SK-N-SH treated with all-trans-retinoic acid at 6 μM for 48 hours (cell line): ENCODE data around the gene JDP2.
"Not testable (repeated sequence)": the region's sequence is repeated elsewhere in the genome, so short reads cannot be mapped to it uniquely, and the experiment has no call there.

Source experiments
- ATAC-seq: fragments of 200-7000 bp; cut with Tn5 transposase; 3 replicates; pipeline ENCODE4 v1.9.1; 2020; ENCODE audit warnings: mild to moderate bottlenecking, moderate library complexity
- ARNTL ChIP-seq: fragments of 450-650 bp; formaldehyde crosslinking; IDR thresholded peaks from 2 replicates; pipeline ENCODE4 v1.5.0; 2020; ENCODE audit warnings: low read depth, mild to moderate bottlenecking, moderate library complexity, borderline replicate concordance
- BACH2 ChIP-seq: fragments of 250-450 bp; sonication (Bioruptor Pico); IDR thresholded peaks from 2 replicates; pipeline ENCODE4 v1.9.0; 2021; ENCODE audit warnings: mild to moderate bottlenecking, borderline replicate concordance
- CSDC2 ChIP-seq: fragments of 250-450 bp; sonication (Bioruptor Pico); IDR thresholded peaks from 2 replicates; pipeline ENCODE4 v1.5.0; 2020; ENCODE audit warnings: mild to moderate bottlenecking, moderate library complexity
- ESRRG ChIP-seq: fragments of 250-450 bp; sonication (Bioruptor Pico); IDR thresholded peaks from 2 replicates; pipeline ENCODE4 v1.6.1; 2021; ENCODE audit warnings: mild to moderate bottlenecking
- GLIS3 ChIP-seq: fragments of 250-450 bp; sonication (Bioruptor Pico); IDR thresholded peaks from 2 replicates; pipeline ENCODE4 v1.5.0; 2020; ENCODE audit warnings: mild to moderate bottlenecking, moderate library complexity
- ISL1 ChIP-seq: fragments of 250-450 bp; sonication (Bioruptor Pico); IDR thresholded peaks from 2 replicates; pipeline ENCODE4 v2.1.2; 2022; ENCODE audit warnings: mild to moderate bottlenecking, moderate library complexity
- OSR1 ChIP-seq: fragments of 250-450 bp; sonication (Bioruptor Pico); IDR thresholded peaks from 2 replicates; pipeline ENCODE4 v1.8.0; 2022; ENCODE audit warnings: moderate library complexity, mild to moderate bottlenecking, inconsistent platforms
- PPARA ChIP-seq: fragments of 250-450 bp; sonication (Bioruptor Pico); IDR thresholded peaks from 2 replicates; pipeline ENCODE4 v1.5.0; 2020; ENCODE audit warnings: mild to moderate bottlenecking, borderline replicate concordance
- RARB ChIP-seq: fragments of 250-450 bp; sonication (Bioruptor Pico); IDR thresholded peaks from 2 replicates; pipeline ENCODE4 v1.8.0; 2021; ENCODE audit warnings: mild to moderate bottlenecking, moderate library complexity
- SNAI2 ChIP-seq: fragments of 250-450 bp; sonication (Bioruptor Pico); IDR thresholded peaks from 2 replicates; pipeline ENCODE4 v1.5.0; 2020; ENCODE audit warnings: mild to moderate bottlenecking, moderate library complexity
- TCF4 ChIP-seq: fragments of 250-450 bp; sonication (Bioruptor Pico); IDR thresholded peaks from 2 replicates; pipeline ENCODE4 v1.8.0; 2021; ENCODE audit warnings: mild to moderate bottlenecking, moderate library complexity, borderline replicate concordance
- TOX ChIP-seq: fragments of 250-450 bp; sonication (Bioruptor Pico); IDR thresholded peaks from 2 replicates; pipeline ENCODE4 v1.8.0; 2021; ENCODE audit warnings: mild to moderate bottlenecking, moderate library complexity, borderline replicate concordance
- TSHZ2 ChIP-seq: fragments of 250-450 bp; sonication (Bioruptor Pico); IDR thresholded peaks from 2 replicates; pipeline ENCODE4 v1.5.0; 2020; ENCODE audit warnings: mild to moderate bottlenecking, moderate library complexity
- ZC3H10 ChIP-seq: fragments of 250-450 bp; sonication (Bioruptor Pico); IDR thresholded peaks from 2 replicates; pipeline ENCODE4 v1.5.1; 2021; ENCODE audit warnings: mild to moderate bottlenecking, moderate library complexity
- ZFP3 ChIP-seq: fragments of 250-450 bp; sonication (Bioruptor Pico); IDR thresholded peaks from 2 replicates; pipeline ENCODE4 v1.5.0; 2020; ENCODE audit warnings: mild to moderate bottlenecking, moderate library complexity
- ZFP30 ChIP-seq: fragments of 450-650 bp; formaldehyde crosslinking; IDR thresholded peaks from 2 replicates; pipeline ENCODE4 v1.5.0; 2022; ENCODE audit warnings: mild to moderate bottlenecking, moderate library complexity
- ZNF565 ChIP-seq: fragments of 450-650 bp; formaldehyde crosslinking; conservative IDR thresholded peaks from 2 replicates; pipeline ENCODE4 v1.5.0; 2020; ENCODE audit warnings: low read depth, mild to moderate bottlenecking, moderate library complexity
- ZNF70 ChIP-seq: fragments of 450-650 bp; formaldehyde crosslinking; IDR thresholded peaks from 2 replicates; pipeline ENCODE4 v1.5.0; 2020; ENCODE audit warnings: mild to moderate bottlenecking, moderate library complexity
- ZNF8 ChIP-seq: fragments of 450-650 bp; formaldehyde crosslinking; IDR thresholded peaks from 2 replicates; pipeline ENCODE4 v1.5.0; 2020; ENCODE audit warnings: mild to moderate bottlenecking, moderate library complexity
- TF ChIP-seq, protein P1 (sequence below): fragments of 250-450 bp; sonication (Bioruptor Pico); IDR thresholded peaks from 2 replicates; pipeline ENCODE4 v1.5.1; 2020; ENCODE audit warnings: low read depth, mild to moderate bottlenecking, moderate library complexity
- TF ChIP-seq, protein P2 (sequence below): fragments of 250-450 bp; sonication (Bioruptor Pico); IDR thresholded peaks from 2 replicates; pipeline ENCODE4 v1.5.1; 2021; ENCODE audit warnings: mild to moderate bottlenecking, moderate library complexity

JDP2 gene

DNA sequence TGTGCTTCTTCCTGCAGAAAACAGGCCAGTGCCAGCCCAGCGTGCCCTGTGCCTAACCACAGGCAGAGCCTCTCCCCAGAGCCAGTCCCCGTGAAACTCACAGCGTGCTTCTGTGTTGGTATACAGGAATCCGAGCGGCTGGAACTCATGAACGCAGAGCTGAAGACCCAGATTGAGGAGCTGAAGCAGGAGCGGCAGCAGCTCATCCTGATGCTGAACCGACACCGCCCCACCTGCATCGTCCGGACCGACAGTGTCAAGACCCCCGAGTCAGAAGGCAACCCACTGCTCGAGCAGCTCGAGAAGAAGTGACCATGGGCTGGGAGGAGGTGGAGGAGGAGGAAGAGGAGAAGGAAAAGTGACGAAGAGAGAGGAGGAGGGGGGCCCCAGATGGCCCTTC, 41.3 kb downstream of the JDP2 start (continued):
- TF ChIP-seq, protein P1, sequence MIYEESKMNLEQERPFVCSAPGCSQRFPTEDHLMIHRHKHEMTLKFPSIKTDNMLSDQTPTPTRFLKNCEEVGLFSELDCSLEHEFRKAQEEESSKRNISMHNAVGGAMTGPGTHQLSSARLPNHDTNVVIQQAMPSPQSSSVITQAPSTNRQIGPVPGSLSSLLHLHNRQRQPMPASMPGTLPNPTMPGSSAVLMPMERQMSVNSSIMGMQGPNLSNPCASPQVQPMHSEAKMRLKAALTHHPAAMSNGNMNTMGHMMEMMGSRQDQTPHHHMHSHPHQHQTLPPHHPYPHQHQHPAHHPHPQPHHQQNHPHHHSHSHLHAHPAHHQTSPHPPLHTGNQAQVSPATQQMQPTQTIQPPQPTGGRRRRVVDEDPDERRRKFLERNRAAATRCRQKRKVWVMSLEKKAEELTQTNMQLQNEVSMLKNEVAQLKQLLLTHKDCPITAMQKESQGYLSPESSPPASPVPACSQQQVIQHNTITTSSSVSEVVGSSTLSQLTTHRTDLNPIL (CRISPR knock-in tag): no peak
- no peak for TF ChIP-seq ESRRG (CRISPR knock-in tag)

GRCh38 chr14:75469606-75470237, 41.9 kb downstream of the JDP2 start:
- no peak for ATAC-seq
- TF ChIP-seq GLIS3 (CRISPR knock-in tag): no peak
- no peak for TF ChIP-seq SNAI2 (CRISPR knock-in tag)
- no peak for TF ChIP-seq BACH2 (CRISPR knock-in tag)
- TF ChIP-seq, all 23 proteins: peak for 0

- TF ChIP-seq ZNF70 (CRISPR knock-in tag) (no peak), ARNTL (CRISPR knock-in tag) (no peak), ZC3H10 (CRISPR knock-in tag) (no peak), SNAI2 (CRISPR knock-in tag) (no peak), CSDC2 (CRISPR knock-in tag) (no peak), ZNF565 (CRISPR knock-in tag) (no peak), OSR1 (CRISPR knock-in tag) (no peak), ZFP30 (CRISPR knock-in tag) (no peak), ZFP3 (no peak), RARB (CRISPR knock-in tag) (no peak), GLIS3 (CRISPR knock-in tag) (no peak)
- TF ChIP-seq, protein P2, sequence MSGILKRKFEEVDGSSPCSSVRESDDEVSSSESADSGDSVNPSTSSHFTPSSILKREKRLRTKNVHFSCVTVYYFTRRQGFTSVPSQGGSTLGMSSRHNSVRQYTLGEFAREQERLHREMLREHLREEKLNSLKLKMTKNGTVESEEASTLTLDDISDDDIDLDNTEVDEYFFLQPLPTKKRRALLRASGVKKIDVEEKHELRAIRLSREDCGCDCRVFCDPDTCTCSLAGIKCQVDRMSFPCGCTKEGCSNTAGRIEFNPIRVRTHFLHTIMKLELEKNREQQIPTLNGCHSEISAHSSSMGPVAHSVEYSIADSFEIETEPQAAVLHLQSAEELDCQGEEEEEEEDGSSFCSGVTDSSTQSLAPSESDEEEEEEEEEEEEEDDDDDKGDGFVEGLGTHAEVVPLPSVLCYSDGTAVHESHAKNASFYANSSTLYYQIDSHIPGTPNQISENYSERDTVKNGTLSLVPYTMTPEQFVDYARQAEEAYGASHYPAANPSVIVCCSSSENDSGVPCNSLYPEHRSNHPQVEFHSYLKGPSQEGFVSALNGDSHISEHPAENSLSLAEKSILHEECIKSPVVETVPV (CRISPR knock-in tag): no peak
- TF ChIP-seq, protein P1 (CRISPR knock-in tag): no peak
- no peak for ATAC-seq
Measured at GRCh38 chr14:75470238-75470797, 42.5 kb downstream of the JDP2 start.

- ATAC-seq: no peak
- TF ChIP-seq ARNTL (CRISPR knock-in tag): no peak
- TF ChIP-seq ZNF8 (CRISPR knock-in tag): no peak
- TF ChIP-seq OSR1 (CRISPR knock-in tag): no peak
- no peak for TF ChIP-seq CSDC2 (CRISPR knock-in tag)
- no peak for TF ChIP-seq TCF4 (CRISPR knock-in tag)
Measured at GRCh38 chr14:75471059-75471458, 43.2 kb downstream of the JDP2 start.

- ATAC-seq: not testable (repeated sequence)
Measured at GRCh38 chr14:75474127-75474526, 46.3 kb downstream of the JDP2 start.

GRCh38 chr14:75476274-75476995, 48.6 kb downstream of the JDP2 start:
- no peak for ATAC-seq
- no peak for TF ChIP-seq ESRRG (CRISPR knock-in tag)
- TF ChIP-seq ZC3H10 (CRISPR knock-in tag): no peak
- no peak for TF ChIP-seq TCF4 (CRISPR knock-in tag)
- TF ChIP-seq ZFP30 (CRISPR knock-in tag): no peak
- TF ChIP-seq ISL1 (CRISPR knock-in tag): no peak
- no peak for TF ChIP-seq GLIS3 (CRISPR knock-in tag)
- no peak for TF ChIP-seq TOX (CRISPR knock-in tag)
- TF ChIP-seq PPARA (CRISPR knock-in tag): no peak
- TF ChIP-seq ZNF70 (CRISPR knock-in tag): no peak
- TF ChIP-seq CSDC2 (CRISPR knock-in tag): no peak
- TF ChIP-seq SNAI2 (CRISPR knock-in tag): no peak
- no peak for TF ChIP-seq TSHZ2
- no peak for TF ChIP-seq ZFP3
- no peak for TF ChIP-seq ZNF8 (CRISPR knock-in tag)
